LNCaP clone FGC (cell line): Measurements from ENCODE around the gene SERTM2.
"Not testable (repeated sequence)": the region's sequence is repeated elsewhere in the genome, so short reads cannot be mapped to it uniquely, and the experiment has no call there.

Experiments used
- DNase-seq: peaks from one replicate; pipeline ENCODE4 v3.0.0-alpha.2; 2011; ENCODE audit warnings: low read depth
- H3K4me3 ChIP-seq: 2 replicates; pipeline ENCODE4 v1.5.1; 2011; ENCODE audit warnings: mild to moderate bottlenecking, low read depth, low read length, control low read depth
- TF ChIP-seq, protein P1 (sequence below): IDR thresholded peaks from 2 replicates; pipeline ENCODE4 v1.5.1; 2012; ENCODE audit warnings: mild to moderate bottlenecking; ENCODE audit not compliant: control insufficient read depth, insufficient read depth; ENCODE audit errors: extremely low read depth

SERTM2 gene

DNA sequence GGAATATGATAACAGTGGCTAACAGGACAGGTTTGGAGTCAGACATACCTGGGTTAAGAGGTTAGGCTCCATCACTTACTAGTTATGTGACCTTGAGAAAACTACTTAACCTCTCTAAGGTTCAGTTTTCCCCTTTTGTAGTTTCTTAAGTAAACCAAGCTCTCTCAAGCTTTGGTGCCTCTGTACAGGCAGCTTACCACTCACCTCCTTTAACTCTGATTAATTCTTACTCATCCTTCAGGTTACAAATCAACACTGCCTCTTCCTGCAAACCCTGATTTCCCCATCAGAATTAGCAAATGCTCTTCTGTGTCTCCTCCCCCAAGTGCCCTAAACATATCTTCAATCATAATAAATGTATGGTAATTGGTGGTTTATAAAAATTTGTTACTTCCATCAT is 3.5 kb upstream of the SERTM2 start:
- no peak for DNase-seq
- TF ChIP-seq, protein P1, sequence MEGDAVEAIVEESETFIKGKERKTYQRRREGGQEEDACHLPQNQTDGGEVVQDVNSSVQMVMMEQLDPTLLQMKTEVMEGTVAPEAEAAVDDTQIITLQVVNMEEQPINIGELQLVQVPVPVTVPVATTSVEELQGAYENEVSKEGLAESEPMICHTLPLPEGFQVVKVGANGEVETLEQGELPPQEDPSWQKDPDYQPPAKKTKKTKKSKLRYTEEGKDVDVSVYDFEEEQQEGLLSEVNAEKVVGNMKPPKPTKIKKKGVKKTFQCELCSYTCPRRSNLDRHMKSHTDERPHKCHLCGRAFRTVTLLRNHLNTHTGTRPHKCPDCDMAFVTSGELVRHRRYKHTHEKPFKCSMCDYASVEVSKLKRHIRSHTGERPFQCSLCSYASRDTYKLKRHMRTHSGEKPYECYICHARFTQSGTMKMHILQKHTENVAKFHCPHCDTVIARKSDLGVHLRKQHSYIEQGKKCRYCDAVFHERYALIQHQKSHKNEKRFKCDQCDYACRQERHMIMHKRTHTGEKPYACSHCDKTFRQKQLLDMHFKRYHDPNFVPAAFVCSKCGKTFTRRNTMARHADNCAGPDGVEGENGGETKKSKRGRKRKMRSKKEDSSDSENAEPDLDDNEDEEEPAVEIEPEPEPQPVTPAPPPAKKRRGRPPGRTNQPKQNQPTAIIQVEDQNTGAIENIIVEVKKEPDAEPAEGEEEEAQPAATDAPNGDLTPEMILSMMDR, result no peak
- H3K4me3 ChIP-seq, result no peak overlapping the region

DNA sequence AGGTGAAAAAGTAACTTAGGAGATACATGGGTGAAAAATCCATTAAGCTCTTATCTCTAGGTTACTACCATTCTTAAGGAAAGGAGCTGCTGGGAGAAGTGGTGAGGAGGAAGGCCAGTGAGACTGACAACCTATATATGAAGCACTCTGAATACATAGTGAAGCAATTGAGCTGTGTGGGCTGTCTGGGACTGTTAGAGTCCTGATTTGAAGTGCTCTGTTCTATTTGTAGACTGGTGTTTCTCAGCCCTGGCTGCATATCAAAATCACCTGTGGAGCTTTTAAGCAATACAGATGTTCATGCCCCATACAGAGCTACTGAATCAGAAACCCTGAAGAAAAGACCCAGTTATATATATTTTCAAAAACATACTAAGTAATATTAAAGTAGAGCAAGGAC is 3.9 kb downstream of the SERTM2 start:
- TF ChIP-seq, protein P1, result no peak
- no peak for DNase-seq
- no peak overlapping the region for H3K4me3 ChIP-seq

DNA sequence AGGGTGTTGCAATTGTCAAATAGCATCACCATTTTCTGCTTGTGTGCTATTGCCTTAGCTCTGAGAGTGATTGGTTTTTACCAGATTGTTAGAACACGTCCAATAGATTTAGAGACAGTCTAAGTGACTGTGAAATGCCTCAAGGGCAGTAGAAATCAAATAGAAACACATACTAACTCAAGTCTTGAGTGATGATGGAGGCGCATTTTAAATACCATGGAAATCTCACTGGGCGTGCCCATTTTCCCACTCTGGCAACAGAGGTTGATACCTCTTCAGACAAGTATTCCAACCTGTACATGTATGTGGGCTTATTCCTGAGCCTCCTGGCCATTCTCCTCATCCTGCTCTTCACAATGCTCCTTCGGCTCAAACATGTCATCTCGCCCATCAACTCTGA is 7.2 kb downstream of the SERTM2 start:
- DNase-seq, result no peak

DNA sequence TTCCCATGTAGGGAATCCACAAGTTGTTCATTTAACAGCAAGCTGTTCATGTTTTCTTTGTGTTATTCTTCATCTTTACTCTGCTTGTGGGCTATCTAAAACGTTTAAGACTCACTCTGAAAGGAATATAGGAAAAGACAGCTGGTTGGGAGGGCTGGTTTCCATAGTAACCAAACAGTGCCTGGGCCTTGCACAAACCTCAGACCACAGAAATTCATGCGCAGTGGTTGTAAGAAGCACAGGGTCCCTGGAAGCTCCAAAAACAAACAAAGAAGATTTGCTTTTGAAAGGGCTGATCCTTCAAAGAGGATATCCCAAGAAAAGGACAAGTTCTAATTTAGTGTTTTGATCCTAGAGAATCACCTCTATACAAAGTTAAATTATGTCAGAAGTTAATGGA is 7.8 kb downstream of the SERTM2 start:
- no peak overlapping the region for H3K4me3 ChIP-seq
- DNase-seq, result no peak
- TF ChIP-seq, protein P1, result no peak

More for the DNA sequence above, 7.2 kb downstream of the SERTM2 start:
- TF ChIP-seq, protein P1, result no peak
- H3K4me3 ChIP-seq, result no peak overlapping the region

DNA sequence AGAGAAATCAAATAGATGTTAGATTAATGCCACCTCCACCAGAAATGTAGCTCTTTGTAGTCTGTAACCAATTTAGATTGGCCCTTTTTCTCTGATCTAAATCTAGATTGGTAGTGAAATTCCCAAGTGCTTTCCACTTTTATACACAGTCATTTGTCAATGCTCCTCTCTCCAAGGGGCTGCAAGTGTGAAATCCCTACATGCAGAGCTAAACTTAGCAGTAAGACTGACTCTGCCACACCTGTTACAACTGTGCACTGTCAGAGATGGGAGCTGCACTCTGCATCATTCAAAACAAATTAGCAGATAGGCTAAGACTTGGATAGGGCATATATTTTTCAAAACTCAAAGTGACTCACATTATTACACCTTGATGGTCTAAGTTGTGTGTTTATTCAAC is 9.1 kb downstream of the SERTM2 start:
- no peak for DNase-seq
- H3K4me3 ChIP-seq, result no peak overlapping the region
- TF ChIP-seq, protein P1, result no peak

DNA sequence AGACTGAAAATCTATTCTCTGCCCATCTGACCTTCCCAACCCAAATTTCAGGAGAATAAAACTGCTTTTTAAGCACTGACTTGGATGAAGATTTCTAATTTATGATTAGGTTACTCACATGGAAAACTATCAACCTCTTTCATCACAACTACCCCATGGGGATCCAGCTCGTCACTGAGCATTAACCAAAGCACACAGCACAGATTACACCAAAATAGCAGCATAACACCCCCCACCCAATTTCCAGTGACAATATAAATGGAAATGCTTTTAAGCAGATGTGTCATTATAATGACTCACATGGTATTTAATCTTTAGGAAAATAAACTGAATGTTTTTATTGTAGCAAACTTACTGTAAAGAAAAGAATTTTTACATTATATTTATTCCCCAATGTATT is 9.7 kb downstream of the SERTM2 start:
- no peak for DNase-seq
- TF ChIP-seq, protein P1, result no peak
- H3K4me3 ChIP-seq, result no peak overlapping the region

DNA sequence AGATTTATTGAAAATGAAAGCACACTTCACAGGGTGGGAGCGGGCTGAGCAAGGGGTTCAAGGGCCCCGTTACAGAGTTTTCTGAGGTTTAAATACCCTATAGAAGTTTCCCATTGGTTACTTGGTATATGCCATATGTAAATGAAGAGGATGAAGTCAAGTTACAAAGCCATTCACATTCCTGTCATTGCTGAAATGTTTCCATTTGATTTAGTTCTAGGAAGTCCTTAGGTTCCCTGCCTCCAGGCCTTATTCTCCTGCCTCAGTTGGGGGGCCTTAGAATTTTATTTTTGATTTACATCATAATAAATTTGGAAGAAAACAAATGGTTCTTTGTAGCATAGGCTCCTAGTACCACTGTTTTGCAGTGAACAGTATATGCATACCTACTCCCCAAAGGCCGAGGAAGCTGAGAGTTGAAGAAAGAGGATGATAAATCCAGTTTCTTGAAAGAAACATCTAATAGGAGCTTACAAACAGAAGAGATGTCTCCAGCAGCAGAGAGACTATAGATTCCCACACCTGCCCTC is 31.8 kb downstream of the SERTM2 start:
- TF ChIP-seq, protein P1, result no peak
- no peak for DNase-seq
- H3K4me3 ChIP-seq, result no peak overlapping the region

DNA sequence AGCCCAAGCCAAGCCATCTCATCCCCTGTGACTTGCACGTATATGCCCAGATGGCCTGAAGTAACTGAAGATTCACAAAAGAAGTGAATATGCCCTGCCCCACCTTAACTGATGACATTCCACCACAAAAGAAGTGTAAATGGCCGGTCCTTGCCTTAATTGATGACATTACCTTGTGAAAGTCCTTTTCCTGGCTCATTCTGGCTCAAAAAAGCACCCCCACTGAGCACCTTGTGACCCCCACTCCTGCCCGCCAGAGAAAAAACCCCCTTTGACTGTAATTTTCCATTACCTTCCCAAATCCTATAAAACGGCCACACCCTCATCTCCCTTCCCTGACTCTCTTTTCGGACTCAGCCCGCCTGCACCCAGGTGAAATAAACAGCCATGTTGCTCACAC is 37.8 kb downstream of the SERTM2 start:
- H3K4me3 ChIP-seq, DNase-seq: not testable (repeated sequence)
